ENCODE results near the gene ADGRG6.

The ADGRG6 gene

GRCh38 chr6:142324111-142324510, 22.3 kb downstream of the ADGRG6 start:
- TF ChIP-seq CTCF (IDR thresholded peaks at IDR 0.05; ENCODE audit: insufficient read depth, low read depth, low read length, missing control alignments): no peak
- no peak overlapping the region for H3K4me3 ChIP-seq (ENCODE audit: low read length)
- DNase-seq (ENCODE audit: low read depth): no peak

GRCh38 chr6:142325111-142325510, 23.3 kb downstream of the ADGRG6 start:
- TF ChIP-seq CTCF (IDR thresholded peaks at IDR 0.05; ENCODE audit: insufficient read depth, low read depth, low read length, missing control alignments): no peak
- no peak for DNase-seq (ENCODE audit: low read depth)
- H3K4me3 ChIP-seq (ENCODE audit: low read length): no peak overlapping the region

GRCh38 chr6:142326540-142326939, 24.7 kb downstream of the ADGRG6 start:
- no peak for DNase-seq (ENCODE audit: low read depth)
- no peak overlapping the region for H3K4me3 ChIP-seq (ENCODE audit: low read length)
- no peak for TF ChIP-seq CTCF (IDR thresholded peaks at IDR 0.05; ENCODE audit: insufficient read depth, low read depth, low read length, missing control alignments)

- no peak overlapping the region for H3K4me3 ChIP-seq (ENCODE audit: low read length)
- no peak for TF ChIP-seq CTCF (IDR thresholded peaks at IDR 0.05; ENCODE audit: insufficient read depth, low read depth, low read length, missing control alignments)
- DNase-seq (ENCODE audit: low read depth): no peak
Measured at GRCh38 chr6:142328070-142328469, 26.3 kb downstream of the ADGRG6 start.

- no peak overlapping the region for H3K4me3 ChIP-seq (ENCODE audit: low read length)
- TF ChIP-seq CTCF (IDR thresholded peaks at IDR 0.05; ENCODE audit: insufficient read depth, low read depth, low read length, missing control alignments): no peak
- DNase-seq (ENCODE audit: low read depth): peak; percentile 38
Measured at GRCh38 chr6:142329486-142330113, 27.8 kb downstream of the ADGRG6 start.

GRCh38 chr6:142331075-142331551, 29.3 kb downstream of the ADGRG6 start:
- peak; percentile 62 for DNase-seq (ENCODE audit: low read depth)
- no peak for TF ChIP-seq CTCF (IDR thresholded peaks at IDR 0.05; ENCODE audit: insufficient read depth, low read depth, low read length, missing control alignments)
- H3K4me3 ChIP-seq (ENCODE audit: low read length): no peak overlapping the region

- peak; percentile 36 for DNase-seq (ENCODE audit: low read depth)
- H3K4me3 ChIP-seq (ENCODE audit: low read length): no peak overlapping the region
- no peak for TF ChIP-seq CTCF (IDR thresholded peaks at IDR 0.05; ENCODE audit: insufficient read depth, low read depth, low read length, missing control alignments)
Measured at GRCh38 chr6:142331601-142332000, 29.8 kb downstream of the ADGRG6 start.
